NCI-H1694 (cell line): ENCODE data around the gene ZNF146.
"Not testable (repeated sequence)": the region's sequence is repeated elsewhere in the genome, so short reads cannot be mapped to it uniquely, and the experiment has no call there.

Source experiments
- DNase-seq: peaks from one replicate; lab custom pipeline; 2025; lab: John Stamatoyannopoulos, UW

Gene ZNF146

GRCh38 chr19:36214386-36215275, at the start of gene ZNF146, which contains the start of gene ZNF565:
ZNF146 (plus strand) TSS chr19:36215106; CDS start chr19:36236441, 21,335 bp downstream.
ZNF565 (minus strand) TSS chr19:36214665; CDS start chr19:36201985, 12,680 bp downstream.
- peak; percentile 98 for DNase-seq

- DNase-seq = peak; percentile 16
Observed at GRCh38 chr19:36169084-36169760, 45.7 kb upstream of the ZNF146 start.

- no peak for DNase-seq
Observed at GRCh38 chr19:36172852-36173251, 42.1 kb upstream of the ZNF146 start.

GRCh38 chr19:36173846-36174245, 41.1 kb upstream of the ZNF146 start:
- DNase-seq = not testable (repeated sequence)

- not testable (repeated sequence) for DNase-seq
Observed at GRCh38 chr19:36179077-36179476, 35.8 kb upstream of the ZNF146 start.

- no peak for DNase-seq
Observed at GRCh38 chr19:36182612-36183244, 32.2 kb upstream of the ZNF146 start.

- no peak for DNase-seq
Observed at GRCh38 chr19:36183245-36183628, 31.7 kb upstream of the ZNF146 start.

GRCh38 chr19:36186722-36187121, 28.2 kb upstream of the ZNF146 start:
- DNase-seq = not testable (repeated sequence)

- no peak for DNase-seq
Observed at GRCh38 chr19:36196249-36196648, 18.7 kb upstream of the ZNF146 start.

- DNase-seq = no peak
Observed at GRCh38 chr19:36198119-36198518, 16.8 kb upstream of the ZNF146 start.

GRCh38 chr19:36201684-36202083, 13.2 kb upstream of the ZNF146 start:
- DNase-seq = no peak

GRCh38 chr19:36203293-36203692, 11.6 kb upstream of the ZNF146 start:
- DNase-seq = no peak

- DNase-seq = no peak
Observed at GRCh38 chr19:36207605-36208252, 7.2 kb upstream of the ZNF146 start.

GRCh38 chr19:36209372-36209771, 5.5 kb upstream of the ZNF146 start:
- no peak for DNase-seq

GRCh38 chr19:36210497-36210896, 4.4 kb upstream of the ZNF146 start:
- DNase-seq = no peak

- DNase-seq = no peak
Observed at GRCh38 chr19:36212895-36213294, 2.0 kb upstream of the ZNF146 start.

GRCh38 chr19:36215276-36216123, 594 bp downstream of the ZNF146 start:
- DNase-seq = no peak

GRCh38 chr19:36221474-36221873, 6.6 kb downstream of the ZNF146 start:
- DNase-seq = no peak

GRCh38 chr19:36222503-36222902, 7.6 kb downstream of the ZNF146 start:
- DNase-seq = no peak

- DNase-seq = no peak
Observed at GRCh38 chr19:36225219-36225892, 10.4 kb downstream of the ZNF146 start.

- not testable (repeated sequence) for DNase-seq
Observed at GRCh38 chr19:36233626-36234025, 18.7 kb downstream of the ZNF146 start.
